PC-9 (cell line): Measurements from ENCODE around the gene FAM83D. TPM values are rescaled to one million over a fixed set of nuclear protein-coding genes. Genes with fewer than 3 reads are reported as not detected.

Source experiments
- BruUV-seq: library from RNA; stranded (reverse); fragments of 400-500 nt; replicated peaks from 2 replicates; lab custom pipeline; 2021; lab: Mats Ljungman, UMichigan
- CTCF ChIA-PET: fragments of 300-600 bp; sonication (Branson Sonifier 250); formaldehyde crosslinking; loops from one replicate; lab custom pipeline; 2022; ENCODE audit warnings: antibody characterized with exemption; lab: Charles Lee
- POLR2A ChIA-PET: fragments of 300-600 bp; sonication (Branson Sonifier 250); formaldehyde crosslinking; loops from one replicate; lab custom pipeline; 2022; ENCODE audit warnings: antibody characterized with exemption; ENCODE audit not compliant: unreplicated experiment; lab: Charles Lee
- DNase-seq, 2 experiments: peaks; one replicate each; pipeline versions ENCODE4 v3.0.0 to v3.0.0-alpha.2; 2015 to 2022; ENCODE audit warnings: mixed read lengths in 1 of 2
- H2AFZ ChIP-seq: fragments of 200-600 bp; sonication (generic); 2 replicates; pipeline ENCODE4 v1.8.1; 2017; ENCODE audit warnings: antibody characterized with exemption
- H3F3A ChIP-seq: fragments of 200-600 bp; sonication (generic); 2 replicates; pipeline ENCODE4 v1.8.1; 2017; ENCODE audit warnings: antibody characterized with exemption, mild to moderate bottlenecking, low read depth; ENCODE audit not compliant: insufficient read depth
- H3K27ac ChIP-seq: fragments of 200-600 bp; sonication (generic); 2 replicates; pipeline ENCODE4 v1.6.1; 2016; ENCODE audit warnings: mixed run types
- H3K27me3 ChIP-seq: fragments of 200-600 bp; sonication (generic); 2 replicates; pipeline ENCODE4 v1.6.1; 2016; ENCODE audit warnings: low read depth, mixed run types; ENCODE audit not compliant: insufficient read depth
- H3K36me3 ChIP-seq: fragments of 200-600 bp; sonication (generic); 2 replicates; pipeline ENCODE4 v1.6.1; 2016; ENCODE audit warnings: low read depth, mixed run types
- H3K4me1 ChIP-seq: fragments of 200-600 bp; sonication (generic); replicated peaks from 2 replicates; pipeline ENCODE4 v1.6.1; 2016; ENCODE audit warnings: mixed run types; ENCODE audit not compliant: insufficient read depth
- H3K4me2 ChIP-seq: fragments of 200-600 bp; sonication (generic); 2 replicates; pipeline ENCODE4 v1.6.1; 2017; ENCODE audit warnings: mixed run types
- H3K4me3 ChIP-seq: fragments of 200-600 bp; sonication (generic); 2 replicates; pipeline ENCODE4 v1.6.1; 2016; ENCODE audit warnings: mixed run types
- H3K79me2 ChIP-seq: fragments of 200-600 bp; sonication (generic); 2 replicates; pipeline ENCODE4 v1.6.1; 2017; ENCODE audit warnings: low read depth, mixed run types
- H3K9me2 ChIP-seq: fragments of 200-600 bp; sonication (generic); 2 replicates; pipeline ENCODE4 v1.8.1; 2017; ENCODE audit warnings: mild to moderate bottlenecking; ENCODE audit not compliant: insufficient read depth
- H3K9me3 ChIP-seq: fragments of 200-600 bp; sonication (generic); 2 replicates; pipeline ENCODE4 v1.8.1; 2016; ENCODE audit warnings: low read depth; ENCODE audit not compliant: insufficient read depth
- H4K20me1 ChIP-seq: fragments of 200-600 bp; sonication (generic); 2 replicates; pipeline ENCODE4 v1.8.1; 2017; ENCODE audit not compliant: insufficient read depth
- EZH2 ChIP-seq: fragments of 200-600 bp; sonication (generic); IDR thresholded peaks from 2 replicates; pipeline ENCODE4 v1.8.0; 2017; ENCODE audit warnings: antibody characterized with exemption, low read depth
- intact Hi-C: fragments of 100-400 bp; cut with micrococcal nuclease; formaldehyde crosslinking; loops from one replicate; pipeline ENCODE4 v1.10.0; 2022; ENCODE audit not compliant: unreplicated experiment
- total RNA-seq: library from RNA; stranded (reverse); gene quantifications from 2 replicates; pipeline ENCODE4 v1.2.3, GENCODE V29; 2021
- TF ChIP-seq, protein P1 (sequence below): fragments of 200-600 bp; sonication (generic); conservative IDR thresholded peaks from 2 replicates; pipeline ENCODE4 v1.6.1; 2017; ENCODE audit warnings: mixed run types, antibody characterized with exemption, mild to moderate bottlenecking, moderate library complexity

Gene FAM83D
- total RNA-seq, 1 experiment from 2014 or later: 57.3 TPM

DNA sequence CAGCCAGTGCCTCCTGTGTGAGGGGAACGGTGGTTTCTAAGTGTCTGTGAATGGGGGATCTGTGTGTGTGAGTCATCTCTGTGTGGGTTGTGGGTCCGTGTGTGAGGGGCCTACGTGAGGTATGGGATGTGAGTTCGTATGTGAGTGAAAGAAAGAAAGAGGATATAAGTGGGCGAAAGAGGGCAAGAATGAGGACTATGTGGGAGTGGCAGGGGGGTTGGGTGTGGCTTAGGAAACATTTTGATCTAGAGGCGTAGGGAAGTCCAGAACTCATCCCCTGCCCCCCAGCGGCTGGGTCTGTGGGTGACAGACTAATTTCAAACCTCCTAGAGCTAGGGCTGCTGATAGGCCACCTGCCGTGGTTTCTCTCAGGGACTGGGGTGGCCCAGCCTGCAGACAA is 71.4 kb downstream of the FAM83D start:
- no peak overlapping the region for H3K4me3 ChIP-seq
- no peaks in the 10 kb centered on the region for H3K9me3 ChIP-seq
- DNase-seq: no peak
- H3K4me2 ChIP-seq: no peak overlapping the region
- no peaks in the 10 kb centered on the region for H3K4me1 ChIP-seq
- H3F3A ChIP-seq: peaks cover 5% of the 10 kb centered on the region; the same call in 1 of the 2 replicates
- no peaks in the 10 kb centered on the region for H3K27me3 ChIP-seq
- H3K27ac ChIP-seq: no peak overlapping the region
- H3K36me3 ChIP-seq: peaks cover 7% of the 10 kb centered on the region
- H3K79me2 ChIP-seq: no peaks in the 10 kb centered on the region
- no peaks in the 10 kb centered on the region for H4K20me1 ChIP-seq
- ChIA-PET POLR2A (no interaction called here), CTCF (no interaction called here)
- intact Hi-C loops: no loop called here
- no peak for TF ChIP-seq EZH2
- TF ChIP-seq, protein P1, sequence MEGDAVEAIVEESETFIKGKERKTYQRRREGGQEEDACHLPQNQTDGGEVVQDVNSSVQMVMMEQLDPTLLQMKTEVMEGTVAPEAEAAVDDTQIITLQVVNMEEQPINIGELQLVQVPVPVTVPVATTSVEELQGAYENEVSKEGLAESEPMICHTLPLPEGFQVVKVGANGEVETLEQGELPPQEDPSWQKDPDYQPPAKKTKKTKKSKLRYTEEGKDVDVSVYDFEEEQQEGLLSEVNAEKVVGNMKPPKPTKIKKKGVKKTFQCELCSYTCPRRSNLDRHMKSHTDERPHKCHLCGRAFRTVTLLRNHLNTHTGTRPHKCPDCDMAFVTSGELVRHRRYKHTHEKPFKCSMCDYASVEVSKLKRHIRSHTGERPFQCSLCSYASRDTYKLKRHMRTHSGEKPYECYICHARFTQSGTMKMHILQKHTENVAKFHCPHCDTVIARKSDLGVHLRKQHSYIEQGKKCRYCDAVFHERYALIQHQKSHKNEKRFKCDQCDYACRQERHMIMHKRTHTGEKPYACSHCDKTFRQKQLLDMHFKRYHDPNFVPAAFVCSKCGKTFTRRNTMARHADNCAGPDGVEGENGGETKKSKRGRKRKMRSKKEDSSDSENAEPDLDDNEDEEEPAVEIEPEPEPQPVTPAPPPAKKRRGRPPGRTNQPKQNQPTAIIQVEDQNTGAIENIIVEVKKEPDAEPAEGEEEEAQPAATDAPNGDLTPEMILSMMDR: no peak
- BruUV-seq: no TSS peak
- no peak overlapping the region for H2AFZ ChIP-seq
- no peaks in the 10 kb centered on the region for H3K9me2 ChIP-seq

DNA sequence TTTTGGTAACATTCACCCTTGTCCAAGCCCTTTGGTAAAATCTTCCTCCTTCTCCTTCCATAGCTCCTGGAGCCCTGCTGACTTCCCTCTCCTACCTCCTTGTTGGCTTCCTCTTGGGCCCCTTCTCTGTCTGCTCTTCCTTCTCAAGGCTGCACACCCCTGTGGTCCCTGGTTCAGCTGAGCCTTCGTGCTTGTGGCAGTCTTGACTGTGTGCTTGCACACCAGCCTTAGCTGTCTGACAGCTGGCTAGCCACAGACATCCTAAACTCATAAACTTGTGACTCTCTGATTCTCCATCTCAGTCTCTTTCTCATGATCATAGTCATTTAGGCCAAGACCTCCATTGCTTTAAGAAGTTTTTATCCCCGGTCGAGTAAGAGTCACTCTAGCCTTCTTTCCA is 73.0 kb downstream of the FAM83D start:
- no peaks in the 10 kb centered on the region for H3K4me1 ChIP-seq
- H3K27me3 ChIP-seq: no peaks in the 10 kb centered on the region
- intact Hi-C loops: no loop called here
- no peaks in the 10 kb centered on the region for H4K20me1 ChIP-seq
- no peak overlapping the region for H3K27ac ChIP-seq
- no peak for DNase-seq
- H3K4me3 ChIP-seq: no peak overlapping the region
- BruUV-seq: no TSS peak
- TF ChIP-seq, protein P1: no peak
- no peak for TF ChIP-seq EZH2
- peaks cover 7% of the 10 kb centered on the region for H3K36me3 ChIP-seq
- H3F3A ChIP-seq: no peaks in the 10 kb centered on the region
- POLR2A ChIA-PET: no interaction called here
- no peaks in the 10 kb centered on the region for H3K79me2 ChIP-seq
- no peak overlapping the region for H3K4me2 ChIP-seq
- H2AFZ ChIP-seq: no peak overlapping the region
- CTCF ChIA-PET: no interaction called here
- no peaks in the 10 kb centered on the region for H3K9me3 ChIP-seq
- no peaks in the 10 kb centered on the region for H3K9me2 ChIP-seq

GRCh38 chr20:38999965-39000910 is 74.0 kb downstream of the FAM83D start:
- H3K9me2 ChIP-seq: no peaks in the 10 kb centered on the region
- TF ChIP-seq EZH2: no peak
- TF ChIP-seq, protein P1: no peak
- H4K20me1 ChIP-seq: no peaks in the 10 kb centered on the region; the same call in 1 of the 2 replicates
- H3K4me3 ChIP-seq: no peak overlapping the region
- no peak overlapping the region for H3K4me2 ChIP-seq
- H3K9me3 ChIP-seq: no peaks in the 10 kb centered on the region
- no peak overlapping the region for H2AFZ ChIP-seq
- intact Hi-C loops: no loop called here
- H3K36me3 ChIP-seq: peaks cover 7% of the 10 kb centered on the region
- H3K4me1 ChIP-seq: no peaks in the 10 kb centered on the region
- H3F3A ChIP-seq: no peaks in the 10 kb centered on the region
- no peak overlapping the region for H3K27ac ChIP-seq
- POLR2A ChIA-PET: interaction anchor here (0.6 kb wide), 1 partner anchor 22 kb away, joined by 11 read pairs; no protein-coding TSS in a partner anchor
- no peaks in the 10 kb centered on the region for H3K79me2 ChIP-seq
- no TSS peak for BruUV-seq
- CTCF ChIA-PET: no interaction called here
- DNase-seq: no peak
- H3K27me3 ChIP-seq: no peaks in the 10 kb centered on the region

Other genes with a start within 250 kb of the FAM83D start
- gene SLC32A1, start 201.9 kb upstream of the FAM83D start, total RNA-seq: not detected in 2 replicates
- 7.8 and 10.1 TPM in 2 replicates for gene ACTR5, start 178.0 kb upstream of the FAM83D start, total RNA-seq
- 0.05 TPM in 1 of 2 replicates, not detected in the other for gene PPP1R16B, start 120.7 kb upstream of the FAM83D start, total RNA-seq
- 12.1 and 12.6 TPM in 2 replicates for gene DHX35, start 35.9 kb downstream of the FAM83D start, total RNA-seq